ENCODE results near the gene ZNF577.

ZNF577 gene

DNA sequence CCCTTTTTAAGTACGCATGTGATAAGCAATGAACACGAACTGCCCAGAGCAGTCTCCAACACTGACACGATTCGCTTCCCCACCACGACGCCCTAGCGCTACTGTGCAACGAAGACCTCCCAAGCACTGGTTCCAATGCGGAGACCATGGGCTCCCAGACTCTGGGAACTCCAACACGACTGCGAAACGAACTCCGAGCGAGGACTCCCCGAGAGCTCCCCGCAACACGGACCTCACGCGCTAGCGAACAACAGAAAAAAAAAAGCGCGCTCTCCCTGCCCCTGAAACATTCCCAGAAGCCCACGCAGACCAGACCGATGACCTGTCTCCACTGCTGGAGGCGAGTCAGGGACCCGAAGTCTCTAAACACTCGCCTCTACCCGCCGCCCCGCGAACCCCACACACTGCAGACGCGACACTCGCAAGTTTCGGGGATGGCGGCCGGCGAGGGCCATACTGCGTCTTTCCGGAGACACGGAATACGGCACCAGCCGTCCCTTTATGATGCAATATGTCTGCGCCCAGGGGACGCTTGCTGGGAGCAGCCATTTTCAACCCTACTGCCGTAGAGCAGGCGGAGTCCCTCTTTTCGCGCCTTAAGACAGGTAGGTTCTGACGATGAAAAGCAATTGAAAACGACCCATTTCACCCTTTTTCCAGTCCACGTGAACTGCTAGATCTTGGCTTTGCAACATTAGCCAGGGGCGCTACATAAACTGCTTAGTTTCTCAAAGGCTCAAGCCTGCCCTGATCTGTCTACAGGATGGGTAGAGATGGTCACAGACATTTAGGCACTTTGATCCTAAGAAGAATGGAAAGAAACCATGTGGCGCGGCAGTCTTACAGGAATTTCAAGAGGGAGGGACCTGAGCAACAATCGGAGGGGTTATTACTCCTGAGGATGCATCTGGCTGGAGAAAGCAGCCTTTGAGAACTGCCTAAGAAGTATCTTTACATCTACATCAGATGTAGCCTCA, at the start of gene ZNF577:
ZNF577 (minus strand) TSS at position 430 of the 977 bp plus-strand sequence. CDS start 7,569 bp downstream, outside the sequence.
- TF ChIP-seq, protein P1, sequence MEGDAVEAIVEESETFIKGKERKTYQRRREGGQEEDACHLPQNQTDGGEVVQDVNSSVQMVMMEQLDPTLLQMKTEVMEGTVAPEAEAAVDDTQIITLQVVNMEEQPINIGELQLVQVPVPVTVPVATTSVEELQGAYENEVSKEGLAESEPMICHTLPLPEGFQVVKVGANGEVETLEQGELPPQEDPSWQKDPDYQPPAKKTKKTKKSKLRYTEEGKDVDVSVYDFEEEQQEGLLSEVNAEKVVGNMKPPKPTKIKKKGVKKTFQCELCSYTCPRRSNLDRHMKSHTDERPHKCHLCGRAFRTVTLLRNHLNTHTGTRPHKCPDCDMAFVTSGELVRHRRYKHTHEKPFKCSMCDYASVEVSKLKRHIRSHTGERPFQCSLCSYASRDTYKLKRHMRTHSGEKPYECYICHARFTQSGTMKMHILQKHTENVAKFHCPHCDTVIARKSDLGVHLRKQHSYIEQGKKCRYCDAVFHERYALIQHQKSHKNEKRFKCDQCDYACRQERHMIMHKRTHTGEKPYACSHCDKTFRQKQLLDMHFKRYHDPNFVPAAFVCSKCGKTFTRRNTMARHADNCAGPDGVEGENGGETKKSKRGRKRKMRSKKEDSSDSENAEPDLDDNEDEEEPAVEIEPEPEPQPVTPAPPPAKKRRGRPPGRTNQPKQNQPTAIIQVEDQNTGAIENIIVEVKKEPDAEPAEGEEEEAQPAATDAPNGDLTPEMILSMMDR (IDR thresholded peaks at IDR 0.05), result no peak

- TF ChIP-seq, protein P1 (IDR thresholded peaks at IDR 0.05), result no peak
Measured at GRCh38 chr19:51931921-51932320, 44.2 kb upstream of the ZNF577 start.

- TF ChIP-seq, protein P1 (IDR thresholded peaks at IDR 0.05), result no peak
Measured at GRCh38 chr19:51927859-51928258, 40.1 kb upstream of the ZNF577 start.

GRCh38 chr19:51926784-51927741, 39.3 kb upstream of the ZNF577 start, which contains the start of gene ZNF613:
TSS of gene ZNF613 (plus strand) at chr19:51927472. CDS start at chr19:51936221, 8,749 bp downstream.
- TF ChIP-seq, protein P1 (IDR thresholded peaks at IDR 0.05), result peak; percentile 35; the same call in 1 of the 2 replicates

GRCh38 chr19:51926426-51926783, 38.7 kb upstream of the ZNF577 start:
- TF ChIP-seq, protein P1 (IDR thresholded peaks at IDR 0.05), result no peak

- TF ChIP-seq, protein P1 (IDR thresholded peaks at IDR 0.05), result no peak
Measured at GRCh38 chr19:51921949-51922348, 34.2 kb upstream of the ZNF577 start.

DNA sequence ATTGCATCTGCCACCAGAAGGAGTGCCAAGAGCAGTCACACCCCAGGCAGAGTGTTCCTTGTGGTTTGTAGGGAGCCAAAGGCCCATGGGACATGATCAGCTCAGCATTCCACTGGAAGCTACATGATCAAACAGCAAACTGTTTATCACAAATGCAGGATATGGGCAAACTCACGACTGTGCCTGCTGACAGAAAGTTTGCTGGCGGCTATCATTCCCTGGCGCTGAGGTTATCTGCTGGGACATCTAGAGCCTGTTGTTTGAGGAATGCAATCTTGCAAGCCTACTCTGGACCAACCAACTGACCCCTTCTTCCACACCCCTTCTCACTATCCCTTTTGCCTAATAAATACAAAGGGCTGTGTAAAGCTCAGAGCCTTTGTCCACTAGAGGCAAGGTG, 31.9 kb upstream of the ZNF577 start:
- TF ChIP-seq, protein P1 (IDR thresholded peaks at IDR 0.05), result no peak

Data from LNCAP (cell line).